HG02571 (cell line): ENCODE measurements around the gene NVL.

Experiments
- ATAC-seq: cut with Tn5 transposase; IDR thresholded peaks from one replicate; pipeline ENCODE4 v1.9.1; 2021; ENCODE audit warnings: mild to moderate bottlenecking, moderate library complexity; ENCODE audit not compliant: unreplicated experiment

NVL gene

GRCh38 chr1:224199679-224200078 is 130.3 kb downstream of the NVL start:
- ATAC-seq: no peak

DNA sequence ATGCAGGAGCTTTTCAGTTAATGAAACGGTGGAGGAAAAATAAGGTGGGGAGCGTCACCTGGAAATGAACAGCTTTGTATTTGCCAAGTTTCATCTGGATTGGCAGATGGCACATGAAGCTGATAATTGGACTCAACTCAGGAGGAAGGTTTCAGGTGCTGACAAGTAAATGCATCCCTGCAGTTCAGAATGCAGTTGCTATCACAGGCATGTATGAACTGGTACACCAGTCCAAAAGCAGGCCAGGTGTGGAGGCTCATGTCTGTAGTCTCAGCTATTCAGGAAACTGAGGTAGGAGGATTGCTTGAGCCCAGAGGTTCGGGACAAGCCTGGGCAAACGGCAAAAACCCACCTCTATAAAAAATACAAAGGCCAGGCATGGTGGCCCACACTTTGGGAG is 131.4 kb downstream of the NVL start:
- ATAC-seq: no peak

DNA sequence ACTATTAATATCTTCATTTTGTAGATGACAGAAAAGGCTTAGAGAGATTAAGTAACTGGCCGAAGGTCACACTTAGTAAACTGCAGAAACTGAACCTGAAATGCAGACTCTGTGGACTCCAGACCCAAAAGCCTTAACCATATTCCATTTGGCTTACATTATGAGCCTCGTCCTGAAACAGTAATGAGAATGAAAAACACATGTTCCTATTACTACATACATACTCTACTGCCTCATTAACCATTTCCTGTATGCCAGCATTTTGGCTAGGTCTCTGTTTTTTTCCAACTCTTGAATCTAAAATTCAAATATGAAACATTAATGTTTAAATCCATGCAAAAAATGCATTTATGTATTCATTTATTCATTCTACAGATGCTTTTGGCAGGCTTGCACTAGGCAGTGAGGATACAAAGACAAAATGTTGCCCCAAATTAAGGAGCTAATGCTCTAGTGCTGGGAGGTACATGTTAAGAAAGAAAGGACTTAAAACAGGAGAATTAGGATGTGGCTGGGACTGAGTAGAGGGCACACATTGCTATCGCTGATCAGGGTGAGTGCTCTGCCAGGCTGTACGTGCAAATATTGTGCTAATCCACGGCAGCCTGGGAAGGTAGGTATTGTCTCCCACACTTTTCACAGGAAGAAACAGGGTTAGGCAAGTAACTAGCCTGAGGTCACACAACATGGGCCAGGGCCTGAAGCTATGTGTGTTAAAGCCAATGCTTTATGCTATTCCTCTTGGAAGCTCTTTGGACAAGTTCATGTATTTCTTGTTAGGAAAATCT is 133.0 kb downstream of the NVL start:
- ATAC-seq: no peak

GRCh38 chr1:224193319-224193966 is 136.5 kb downstream of the NVL start:
- no peak for ATAC-seq

GRCh38 chr1:224192082-224192788 is 137.7 kb downstream of the NVL start:
- ATAC-seq: no peak

- ATAC-seq: no peak
Observed at GRCh38 chr1:224189561-224189960, 140.4 kb downstream of the NVL start.

DNA sequence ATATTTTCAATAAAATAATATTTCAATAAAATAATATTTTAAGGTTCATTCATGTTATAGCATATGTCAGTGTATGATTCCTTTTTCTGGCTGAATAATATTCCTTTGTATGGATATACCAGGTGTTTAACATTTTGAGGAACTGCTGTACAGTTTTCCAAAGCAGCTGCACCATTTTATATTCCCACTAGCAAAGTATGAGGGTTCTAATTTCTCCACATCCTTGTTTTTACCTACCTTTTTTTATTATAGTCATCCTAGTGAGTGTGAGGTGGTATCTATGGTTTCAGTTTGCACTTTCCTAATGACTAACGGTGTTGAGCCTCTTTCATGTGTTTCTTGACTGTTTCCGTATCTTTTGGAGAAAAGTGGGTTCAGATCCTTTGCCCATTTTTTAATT is 141.7 kb downstream of the NVL start:
- ATAC-seq: no peak

- ATAC-seq: no peak
Observed at GRCh38 chr1:224185208-224185607, 144.8 kb downstream of the NVL start.

DNA sequence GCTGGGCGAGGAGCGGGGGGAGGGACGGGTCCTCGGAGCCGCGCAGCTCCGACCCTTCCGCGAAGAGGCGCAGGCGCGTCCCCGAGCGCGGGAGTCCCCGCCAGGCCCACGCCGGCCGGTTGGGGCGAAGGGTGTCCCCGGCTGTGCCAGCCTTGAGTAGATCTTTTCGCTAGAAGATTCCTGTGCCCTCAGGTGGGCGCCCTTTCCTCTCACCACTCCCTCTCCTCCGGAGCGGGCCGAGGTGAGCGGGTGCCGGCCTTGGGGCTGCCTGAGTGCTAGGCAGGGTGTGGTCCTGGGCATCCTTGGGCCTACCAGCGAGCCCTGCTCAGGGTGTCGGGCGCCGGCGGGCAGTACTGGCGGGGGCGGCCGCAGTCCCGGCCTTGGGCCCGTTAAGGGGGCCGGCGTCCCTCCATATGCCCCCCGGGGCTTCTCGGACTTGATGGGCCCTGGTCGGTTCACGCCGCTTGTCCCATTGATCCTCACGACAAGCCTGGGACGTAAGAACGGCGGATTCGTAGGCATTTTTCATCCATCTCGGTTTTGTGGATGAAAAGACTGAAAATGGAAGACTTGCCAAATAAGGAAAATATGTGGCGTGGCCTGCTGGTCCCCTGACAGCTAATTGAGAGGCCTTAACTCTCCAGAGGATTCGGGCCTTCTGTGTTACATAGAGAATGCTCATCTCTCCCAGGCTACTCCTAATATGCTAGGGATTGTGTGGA is 146.2 kb downstream of the NVL start:
- peak; percentile 46 for ATAC-seq

- peak; percentile 73 for ATAC-seq
Observed at GRCh38 chr1:224182866-224183590, 146.9 kb downstream of the NVL start, which contains the start of gene DEGS1. DEGS1 (plus strand) TSS chr1:224183240; CDS start chr1:224183337, 97 bp downstream.

DNA sequence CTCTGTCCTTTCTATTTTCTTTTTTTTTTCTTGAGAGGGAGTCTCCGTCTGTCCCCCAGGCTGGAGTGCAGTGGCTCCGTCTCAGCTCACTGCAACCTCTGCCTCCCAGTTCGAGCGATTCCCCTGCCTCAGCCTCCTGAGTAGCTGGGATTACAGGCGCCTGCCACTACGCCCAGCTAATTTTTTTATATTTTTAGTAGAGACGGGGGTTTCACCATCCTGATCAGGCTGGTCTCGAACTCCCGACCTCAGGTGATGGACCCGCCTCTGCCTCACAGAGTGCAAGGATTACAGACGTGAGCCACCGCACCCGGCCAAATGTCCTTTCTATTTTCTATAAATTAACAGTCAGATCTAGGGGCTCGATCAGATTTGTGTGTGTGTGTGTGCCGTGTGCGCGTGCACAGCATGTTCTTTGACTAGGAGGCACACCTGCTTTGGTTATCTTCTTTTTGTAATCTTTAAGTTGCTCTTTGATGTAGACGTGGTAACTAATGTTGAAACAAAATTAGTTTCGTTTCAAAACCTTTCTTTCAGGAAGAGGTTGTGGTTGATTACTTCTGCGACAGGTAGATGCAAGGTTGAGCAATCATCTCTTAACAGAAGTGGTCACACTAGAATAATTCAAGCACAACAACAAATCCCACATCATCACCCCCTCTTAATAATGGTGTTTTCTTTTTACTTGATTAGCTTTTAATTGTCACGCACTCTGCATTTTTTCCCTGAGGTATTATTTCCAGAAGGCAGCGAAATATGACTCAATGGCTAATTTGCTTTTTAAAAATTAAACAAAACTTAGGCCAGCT is 147.7 kb downstream of the NVL start:
- peak; percentile 23 for ATAC-seq

DNA sequence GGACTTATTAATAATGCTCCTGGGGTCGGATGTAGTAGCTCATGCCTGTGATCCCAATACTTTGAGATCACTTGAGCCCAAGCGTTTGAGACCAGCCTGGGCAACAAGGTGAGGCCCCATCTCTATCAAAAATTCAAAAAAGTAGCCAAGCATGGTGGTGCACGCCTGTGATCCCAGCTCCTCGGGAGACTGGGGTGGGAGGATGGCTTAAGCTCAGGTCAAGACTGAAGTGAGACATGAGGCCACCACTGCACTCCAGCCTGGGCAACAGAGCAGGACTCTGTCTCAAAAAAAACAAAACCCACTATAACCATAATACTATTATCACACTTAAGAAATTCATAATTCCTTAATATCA is 148.5 kb downstream of the NVL start:
- no peak for ATAC-seq

GRCh38 chr1:224180783-224181452 is 149.1 kb downstream of the NVL start:
- ATAC-seq: no peak

DNA sequence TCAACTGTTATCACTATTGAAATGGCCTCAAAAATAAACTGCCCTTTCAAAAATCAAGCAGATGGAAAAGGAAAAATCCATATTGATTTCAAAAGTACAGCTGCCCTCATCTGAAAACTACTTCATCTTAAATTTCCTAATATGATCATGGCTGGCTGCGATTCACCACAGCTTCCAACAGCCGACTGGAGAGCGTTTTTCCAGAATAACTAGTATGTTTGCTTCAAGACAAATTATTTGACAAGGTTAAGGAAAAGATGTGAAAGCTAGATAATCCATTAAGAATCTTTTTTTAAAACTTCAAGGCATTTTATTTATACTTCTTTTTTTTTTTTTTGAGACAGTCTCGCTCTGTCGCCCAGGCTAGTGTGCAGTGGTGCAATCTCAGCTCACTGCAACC is 151.1 kb downstream of the NVL start:
- ATAC-seq: no peak

GRCh38 chr1:224177356-224177999 is 152.5 kb downstream of the NVL start:
- ATAC-seq: no peak
